ENCODE data around the gene PRC1. TPM values are rescaled to one million over a fixed set of nuclear protein-coding genes. Genes with fewer than 3 reads are reported as not detected.

The PRC1 gene
- total RNA-seq, 4 donors from 2014 or later: 11.9 to 86.6 (median 22.8) TPM

- no peaks in the 10 kb centered on the region for H3K9me3 ChIP-seq
- DNase-seq: no peak
- no peaks in the 10 kb centered on the region for H3K27me3 ChIP-seq
- no peak overlapping the region for H3K27ac ChIP-seq
- TF ChIP-seq POLR2A (IDR thresholded peaks at IDR 0.05) (no peak), CTCF (IDR thresholded peaks at IDR 0.05) (no peak)
- H3K4me1 ChIP-seq: no peaks in the 10 kb centered on the region
- peaks cover 0 to 96% (median 0%) of the 10 kb centered on the region in 3 donors for H3K36me3 ChIP-seq
- no peak overlapping the region for H3K4me3 ChIP-seq
These were observed 51.8 kb downstream of the PRC1 start for GRCh38 chr15:90942354-90943120.

GRCh38 chr15:90941038-90941437 lies 53.3 kb downstream of the PRC1 start:
- Histone ChIP-seq H3K4me1 (peaks cover 0 to 12% (median 3%) of the 10 kb centered on the region in 4 donors), H3K4me3 (no peak overlapping the region), H3K27me3 (no peaks in the 10 kb centered on the region), H3K27ac (no peak overlapping the region), H3K9me3 (no peaks in the 10 kb centered on the region), H3K36me3 (peaks cover 0 to 84% (median 0%) of the 10 kb centered on the region in 3 donors)
- peak in 1 of 3 donors; percentile 20 for DNase-seq
- TF ChIP-seq CTCF (IDR thresholded peaks at IDR 0.05) (no peak), POLR2A (IDR thresholded peaks at IDR 0.05) (no peak)

- peaks cover 0 to 19% (median 6%) of the 10 kb centered on the region in 4 donors for H3K4me1 ChIP-seq
- no peaks in the 10 kb centered on the region for H3K27me3 ChIP-seq
- no peaks in the 10 kb centered on the region for H3K9me3 ChIP-seq
- DNase-seq: peak in 1 of 3 donors; percentile 7
- no peak overlapping the region for H3K27ac ChIP-seq
- H3K4me3 ChIP-seq: no peak overlapping the region
- TF ChIP-seq POLR2A (IDR thresholded peaks at IDR 0.05) (no peak), CTCF (IDR thresholded peaks at IDR 0.05) (no peak)
- peaks cover 0 to 72% (median 0%) of the 10 kb centered on the region in 3 donors for H3K36me3 ChIP-seq
These were observed 54.6 kb downstream of the PRC1 start for GRCh38 chr15:90939756-90940155.

GRCh38 chr15:90938261-90938660 lies 56.1 kb downstream of the PRC1 start:
- Histone ChIP-seq H3K9me3 (no peaks in the 10 kb centered on the region), H3K27me3 (no peaks in the 10 kb centered on the region), H3K4me1 (peaks cover 0 to 29% (median 6%) of the 10 kb centered on the region in 4 donors), H3K27ac (no peak overlapping the region), H3K36me3 (peaks cover 0 to 57% (median 0%) of the 10 kb centered on the region in 3 donors), H3K4me3 (no peak overlapping the region)
- DNase-seq: no peak
- TF ChIP-seq CTCF (IDR thresholded peaks at IDR 0.05): no peak
- TF ChIP-seq POLR2A (IDR thresholded peaks at IDR 0.05): no peak

- peaks cover 0 to 30% (median 6%) of the 10 kb centered on the region in 4 donors for H3K4me1 ChIP-seq
- H3K36me3 ChIP-seq: peaks cover 0 to 42% (median 0%) of the 10 kb centered on the region in 3 donors
- H3K4me3 ChIP-seq: no peak overlapping the region
- no peaks in the 10 kb centered on the region for H3K27me3 ChIP-seq
- H3K27ac ChIP-seq: no peak overlapping the region
- H3K9me3 ChIP-seq: no peaks in the 10 kb centered on the region
- no peak for TF ChIP-seq POLR2A (IDR thresholded peaks at IDR 0.05)
- TF ChIP-seq CTCF (IDR thresholded peaks at IDR 0.05): no peak
- DNase-seq: no peak
These were observed 57.5 kb downstream of the PRC1 start for GRCh38 chr15:90936823-90937222.

All from Peyer's patch (tissue), 4 donors.